ENCODE data around the gene OTUD4. TPM values are rescaled to one million over a fixed set of nuclear protein-coding genes. Genes with fewer than 3 reads are reported as not detected.
A peak's percentile ranks its signal among the peaks of the same experiment; 100 is the strongest.
"Not testable (repeated sequence)": the region's sequence is repeated elsewhere in the genome, so short reads cannot be mapped to it uniquely, and the experiment has no call there.

OTUD4 gene
- polyA plus RNA-seq, result 37.0 TPM
- long read RNA-seq, donor 1, full-length matches to known transcripts, result 1 of 1 reads
- long read RNA-seq, donor 1, partial matches to known transcripts, result 0 of 1 reads
- long read RNA-seq, donor 1, other reads (novel, unspliced or antisense), result 0 of 1 reads
- long read RNA-seq, donor 2, full-length matches to known transcripts, result 5 of 69 reads
- long read RNA-seq, donor 2, partial matches to known transcripts, result 64 of 69 reads
- long read RNA-seq, donor 2, other reads (novel, unspliced or antisense), result 0 of 69 reads
- long read RNA-seq, donor 3, full-length matches to known transcripts, result 5 of 5 reads
- long read RNA-seq, donor 3, partial matches to known transcripts, result 0 of 5 reads
- long read RNA-seq, donor 3, other reads (novel, unspliced or antisense), result 0 of 5 reads
- long read RNA-seq, donor 4, result 0 reads
- long read RNA-seq, donor 5, full-length matches to known transcripts, result 2 of 2 reads
- long read RNA-seq, donor 5, partial matches to known transcripts, result 0 of 2 reads
- long read RNA-seq, donor 5, other reads (novel, unspliced or antisense), result 0 of 2 reads
- long read RNA-seq, donor 6, full-length matches to known transcripts, result 1 of 1 reads
- long read RNA-seq, donor 6, partial matches to known transcripts, result 0 of 1 reads
- long read RNA-seq, donor 6, other reads (novel, unspliced or antisense), result 0 of 1 reads
- long read RNA-seq, donor 7, full-length matches to known transcripts, result 1 of 1 reads
- long read RNA-seq, donor 7, partial matches to known transcripts, result 0 of 1 reads
- long read RNA-seq, donor 7, other reads (novel, unspliced or antisense), result 0 of 1 reads
- long read RNA-seq, donor 8, full-length matches to known transcripts, result 2 of 2 reads
- long read RNA-seq, donor 8, partial matches to known transcripts, result 0 of 2 reads
- long read RNA-seq, donor 8, other reads (novel, unspliced or antisense), result 0 of 2 reads
- long read RNA-seq, donor 9, partial matches to known transcripts, result 5 of 11 reads
- long read RNA-seq, donor 9, other reads (novel, unspliced or antisense), result 6 of 11 reads
- long read RNA-seq, donor 10, full-length matches to known transcripts, result 3 of 3 reads
- long read RNA-seq, donor 10, partial matches to known transcripts, result 0 of 3 reads
- long read RNA-seq, donor 10, other reads (novel, unspliced or antisense), result 0 of 3 reads
- long read RNA-seq, donor 11, full-length matches to known transcripts, result 2 of 2 reads
- long read RNA-seq, donor 11, partial matches to known transcripts, result 0 of 2 reads
- long read RNA-seq, donor 11, other reads (novel, unspliced or antisense), result 0 of 2 reads

GRCh38 chr4:145180298-145181090 lies at the start of gene OTUD4:
Gene OTUD4 (minus strand): TSS chr4:145180589. CDS start chr4:145179973, 616 bp downstream.
- peak within 1 kb of the TSS; percentile 99 for H3K27ac ChIP-seq (ENCODE audit: low read length)
- no peaks in the 10 kb centered on the region for H3K36me3 ChIP-seq (ENCODE audit: control insufficient read depth, insufficient read depth, low read length)
- H3K4me3 ChIP-seq (ENCODE audit: low read length), result peak within 1 kb of the TSS; percentile 83
- DNase-seq, result peak; percentile 97 to 99
- peaks cover 4% of the 10 kb centered on the region for H3K4me1 ChIP-seq (ENCODE audit: control insufficient read depth, insufficient read depth, low read length)
- H3K27me3 ChIP-seq (ENCODE audit: control insufficient read depth, insufficient read depth, low read length), result no peaks in the 10 kb centered on the region
- H3K9me3 ChIP-seq (ENCODE audit: control insufficient read depth, low read depth, low read length), result no peaks in the 10 kb centered on the region
- WGBS (ENCODE audit: insufficient coverage, low lambda C conversion rate), result no CpG with 5 or more reads among the region's 94 CpGs

- WGBS (ENCODE audit: insufficient coverage, low lambda C conversion rate), result no CpG with 5 or more reads among the region's 7 CpGs
- H3K27me3 ChIP-seq (ENCODE audit: control insufficient read depth, insufficient read depth, low read length); H3K27ac ChIP-seq (ENCODE audit: low read length); H3K4me1 ChIP-seq (ENCODE audit: control insufficient read depth, insufficient read depth, low read length); DNase-seq; H3K9me3 ChIP-seq (ENCODE audit: control insufficient read depth, low read depth, low read length); H3K4me3 ChIP-seq (ENCODE audit: low read length); H3K36me3 ChIP-seq (ENCODE audit: control insufficient read depth, insufficient read depth, low read length): not testable (repeated sequence)
These were observed 42.8 kb upstream of the OTUD4 start for GRCh38 chr4:145223228-145223627.

- H3K27me3 ChIP-seq (ENCODE audit: control insufficient read depth, insufficient read depth, low read length); H3K4me3 ChIP-seq (ENCODE audit: low read length); H3K9me3 ChIP-seq (ENCODE audit: control insufficient read depth, low read depth, low read length); H3K4me1 ChIP-seq (ENCODE audit: control insufficient read depth, insufficient read depth, low read length); H3K36me3 ChIP-seq (ENCODE audit: control insufficient read depth, insufficient read depth, low read length); H3K27ac ChIP-seq (ENCODE audit: low read length); DNase-seq: not testable (repeated sequence)
- 88% methylated on average over 1 of the region's 5 CpGs for WGBS (ENCODE audit: insufficient coverage, low lambda C conversion rate)
These were observed 41.1 kb upstream of the OTUD4 start for GRCh38 chr4:145221529-145221928.

GRCh38 chr4:145219090-145219489 lies 38.7 kb upstream of the OTUD4 start:
- no CpG with 5 or more reads among the region's 2 CpGs for WGBS (ENCODE audit: insufficient coverage, low lambda C conversion rate)

GRCh38 chr4:145218251-145218650 lies 37.9 kb upstream of the OTUD4 start:
- DNase-seq, result no peak
- Histone ChIP-seq H3K36me3 (ENCODE audit: control insufficient read depth, insufficient read depth, low read length) (no peaks in the 10 kb centered on the region), H3K4me1 (ENCODE audit: control insufficient read depth, insufficient read depth, low read length) (no peaks in the 10 kb centered on the region), H3K27me3 (ENCODE audit: control insufficient read depth, insufficient read depth, low read length) (no peaks in the 10 kb centered on the region), H3K4me3 (ENCODE audit: low read length) (no peak overlapping the region), H3K9me3 (ENCODE audit: control insufficient read depth, low read depth, low read length) (no peaks in the 10 kb centered on the region), H3K27ac (ENCODE audit: low read length) (no peak overlapping the region)
- WGBS (ENCODE audit: insufficient coverage, low lambda C conversion rate), result 80% methylated on average over 1 of the region's 3 CpGs

More at GRCh38 chr4:145219090-145219489, 38.7 kb upstream of the OTUD4 start:
- Histone ChIP-seq H3K9me3 (ENCODE audit: control insufficient read depth, low read depth, low read length) (no peaks in the 10 kb centered on the region), H3K27ac (ENCODE audit: low read length) (no peak overlapping the region), H3K4me3 (ENCODE audit: low read length) (no peak overlapping the region), H3K4me1 (ENCODE audit: control insufficient read depth, insufficient read depth, low read length) (no peaks in the 10 kb centered on the region), H3K36me3 (ENCODE audit: control insufficient read depth, insufficient read depth, low read length) (no peaks in the 10 kb centered on the region), H3K27me3 (ENCODE audit: control insufficient read depth, insufficient read depth, low read length) (no peaks in the 10 kb centered on the region)
- DNase-seq, result no peak

- Histone ChIP-seq H3K9me3 (ENCODE audit: control insufficient read depth, low read depth, low read length) (no peaks in the 10 kb centered on the region), H3K27me3 (ENCODE audit: control insufficient read depth, insufficient read depth, low read length) (peaks cover 3% of the 10 kb centered on the region), H3K4me3 (ENCODE audit: low read length) (no peak overlapping the region), H3K36me3 (ENCODE audit: control insufficient read depth, insufficient read depth, low read length) (no peaks in the 10 kb centered on the region), H3K4me1 (ENCODE audit: control insufficient read depth, insufficient read depth, low read length) (no peaks in the 10 kb centered on the region), H3K27ac (ENCODE audit: low read length) (no peak overlapping the region)
- no CpG with 5 or more reads among the region's 1 CpG for WGBS (ENCODE audit: insufficient coverage, low lambda C conversion rate)
- DNase-seq, result no peak
These were observed 37.0 kb upstream of the OTUD4 start for GRCh38 chr4:145217349-145217748.

GRCh38 chr4:145216535-145216934 lies 36.1 kb upstream of the OTUD4 start:
- DNase-seq, result no peak

GRCh38 chr4:145213245-145213644 lies 32.9 kb upstream of the OTUD4 start:
- Histone ChIP-seq H3K9me3 (ENCODE audit: control insufficient read depth, low read depth, low read length) (no peaks in the 10 kb centered on the region), H3K4me1 (ENCODE audit: control insufficient read depth, insufficient read depth, low read length) (no peaks in the 10 kb centered on the region), H3K27ac (ENCODE audit: low read length) (no peak overlapping the region), H3K27me3 (ENCODE audit: control insufficient read depth, insufficient read depth, low read length) (peaks cover 3% of the 10 kb centered on the region), H3K36me3 (ENCODE audit: control insufficient read depth, insufficient read depth, low read length) (no peaks in the 10 kb centered on the region), H3K4me3 (ENCODE audit: low read length) (no peak overlapping the region)
- WGBS (ENCODE audit: insufficient coverage, low lambda C conversion rate), result 92% methylated on average over 2 of the region's 2 CpGs
- DNase-seq, result no peak

More at GRCh38 chr4:145216535-145216934, 36.1 kb upstream of the OTUD4 start:
- Histone ChIP-seq H3K27me3 (ENCODE audit: control insufficient read depth, insufficient read depth, low read length) (peaks cover 3% of the 10 kb centered on the region), H3K27ac (ENCODE audit: low read length) (no peak overlapping the region), H3K36me3 (ENCODE audit: control insufficient read depth, insufficient read depth, low read length) (no peaks in the 10 kb centered on the region), H3K4me3 (ENCODE audit: low read length) (no peak overlapping the region), H3K4me1 (ENCODE audit: control insufficient read depth, insufficient read depth, low read length) (no peaks in the 10 kb centered on the region), H3K9me3 (ENCODE audit: control insufficient read depth, low read depth, low read length) (no peaks in the 10 kb centered on the region)

- no peaks in the 10 kb centered on the region for H3K4me1 ChIP-seq (ENCODE audit: control insufficient read depth, insufficient read depth, low read length)
- H3K4me3 ChIP-seq (ENCODE audit: low read length), result no peak overlapping the region
- H3K36me3 ChIP-seq (ENCODE audit: control insufficient read depth, insufficient read depth, low read length), result no peaks in the 10 kb centered on the region
- peaks cover 3% of the 10 kb centered on the region for H3K27me3 ChIP-seq (ENCODE audit: control insufficient read depth, insufficient read depth, low read length)
- no peaks in the 10 kb centered on the region for H3K9me3 ChIP-seq (ENCODE audit: control insufficient read depth, low read depth, low read length)
- H3K27ac ChIP-seq (ENCODE audit: low read length), result no peak overlapping the region
- no peak for DNase-seq
- no CpG with 5 or more reads among the region's 2 CpGs for WGBS (ENCODE audit: insufficient coverage, low lambda C conversion rate)
These were observed 27.5 kb upstream of the OTUD4 start for GRCh38 chr4:145207934-145208333.

Measured in large intestine (tissue), 12 donors.